Transverse colon (tissue), 4 donors: Measurements from ENCODE around the gene POLD4. TPM values are rescaled to one million over a fixed set of nuclear protein-coding genes. Genes with fewer than 3 reads are reported as not detected.

Experiments used
- DNase-seq: peaks from one replicate; pipeline ENCODE4 v3.0.0-alpha.2; 2019
- H3K27ac ChIP-seq, 4 donors: fragments of 200-600 bp; sonication (generic); 2 replicates each; pipeline ENCODE4 v1.5.1; 2016 to 2018; ENCODE audit warnings: inconsistent platforms in 4 of 4
- H3K27me3 ChIP-seq: fragments of 200-600 bp; sonication (generic); 2 replicates; pipeline ENCODE4 v1.5.1; 2017; ENCODE audit warnings: inconsistent platforms
- H3K36me3 ChIP-seq, 4 donors: fragments of 200-600 bp; sonication (generic); 2 replicates each; pipeline ENCODE4 v1.5.1; 2017 to 2019; ENCODE audit warnings: inconsistent platforms in 4 of 4
- H3K4me1 ChIP-seq, 4 donors: fragments of 200-600 bp; sonication (generic); 2 replicates each; pipeline ENCODE4 v1.5.1; 2017 to 2020; ENCODE audit warnings: inconsistent platforms in 4 of 4
- H3K4me3 ChIP-seq, 4 donors: fragments of 200-600 bp; sonication (generic); 1 replicate in 1 of 4; 2 replicates in 3 of 4; pipeline versions ENCODE4 v1.5.1 to v1.6.1; 2017 to 2019; ENCODE audit warnings: inconsistent platforms in 4 of 4
- H3K9me3 ChIP-seq, 2 donors: fragments of 200-600 bp; sonication (generic); 2 replicates each; pipeline ENCODE4 v1.5.1; 2017 to 2019; ENCODE audit warnings: inconsistent platforms in 2 of 2
- CTCF ChIP-seq, 5 experiments: fragments of 200-600 bp in 3 of 5; fragments of 450-650 bp in 2 of 5; sonication (generic) in 3 of 5; IDR thresholded peaks; 1 replicate in 2 of 5; 2 replicates in 3 of 5; pipeline ENCODE4 v1.5.1; 2016 to 2017; ENCODE audit warnings: antibody characterized with exemption in 5 of 5, inconsistent platforms in 3 of 5, mild to moderate bottlenecking in 2 of 5, moderate library complexity in 1 of 5
- EP300 ChIP-seq: sonication (generic); formaldehyde crosslinking; IDR thresholded peaks from one replicate; pipeline ENCODE4 v1.6.1; 2017; ENCODE audit warnings: antibody characterized with exemption, low read depth
- POLR2A ChIP-seq: fragments of 450-650 bp; IDR thresholded peaks from one replicate; pipeline ENCODE4 v1.6.1; 2016; ENCODE audit warnings: antibody characterized with exemption, mild to moderate bottlenecking, moderate library complexity
- POLR2AphosphoS5 ChIP-seq, 3 donors: sonication (generic); formaldehyde crosslinking; IDR thresholded peaks; one replicate each; pipeline ENCODE4 v1.6.1; 2016; ENCODE audit warnings: antibody characterized with exemption in 3 of 3
- WGBS, 2 donors: methylation state at CpG; one replicate each; pipeline ENCODE4 v1.1.5; 2018; ENCODE audit warnings: low coverage in 1 of 2; 5-methylcytosine and 5-hydroxymethylcytosine counted together
- in situ Hi-C, 4 donors: fragments of 200-750 bp; cut with MboI; loops; one replicate each; pipeline versions ENCODE4 v1.15.0 to v1.15.1; 2017; ENCODE audit warnings: low sequenced_read_pairs in 3 of 4, low pct_ligation_motif_present in 1 of 4, low pct_unique_long_range_greater_than_20kb in 1 of 4
- intact Hi-C: fragments of 100-400 bp; cut with DNase I; formaldehyde crosslinking; loops from one replicate; pipeline ENCODE4 v1.15.1; 2023; ENCODE audit warnings: low total_unique reads
- total RNA-seq, 4 donors: library from RNA; depleted of rRNA; stranded (reverse); fragments of >200 nt; gene quantifications; one replicate each; pipeline ENCODE4 v1.1.0, GENCODE V29; 2016

POLD4 gene
- total RNA-seq, 4 donors from 2014 or later = 261 to 372 (median 319) TPM

DNA sequence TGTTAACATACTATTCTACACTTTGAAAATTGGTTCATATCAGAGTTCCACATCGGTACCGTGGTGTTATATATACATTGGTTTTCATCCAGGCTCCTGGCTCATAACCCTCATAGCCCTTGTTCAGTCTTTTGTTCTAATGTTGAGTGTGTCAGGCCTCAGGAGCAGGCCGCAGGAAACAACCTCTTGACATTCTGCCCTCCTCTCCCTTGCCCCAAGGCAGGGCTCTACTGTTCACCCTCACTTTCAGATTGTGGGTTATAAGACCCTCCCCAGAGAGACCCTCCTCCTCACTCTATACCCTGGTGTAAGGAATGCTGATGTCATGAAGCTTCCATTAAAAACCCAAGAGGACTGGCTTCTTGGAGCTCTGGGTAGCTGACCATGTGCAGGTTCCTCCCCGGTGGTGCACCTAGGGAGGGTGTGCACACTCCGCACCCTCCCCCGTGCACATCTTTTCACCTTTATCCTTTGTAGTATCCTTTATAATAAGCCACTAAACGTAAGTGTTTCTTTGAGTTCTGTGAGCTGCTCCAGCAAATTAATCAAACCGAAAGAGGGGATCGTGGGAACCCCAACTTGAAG is 37.9 kb downstream of the POLD4 start:
- DNase-seq = no peak
- no peaks in the 10 kb centered on the region for H3K9me3 ChIP-seq
- no peak overlapping the region for H3K27ac ChIP-seq
- 72 to 84% methylated on average over 3 to 9 of the region's 9 CpGs for WGBS, 2 donors
- no peaks in the 10 kb centered on the region for H3K27me3 ChIP-seq
- in situ Hi-C loops = loop anchor here in 1 of 4 donors (5.0 kb wide), 1 partner anchor 48 kb away; the partner anchor contains the start of gene GRK2
- peaks cover 14 to 41% (median 32%) of the 10 kb centered on the region in 4 donors for H3K4me1 ChIP-seq
- no peak overlapping the region for H3K4me3 ChIP-seq
- TF ChIP-seq CTCF (IDR thresholded peaks at IDR 0.05) = no peak
- no peak for TF ChIP-seq EP300
- TF ChIP-seq POLR2A = no peak
- TF ChIP-seq POLR2AphosphoS5 (IDR thresholded peaks at IDR 0.05) = no peak
- intact Hi-C loops = no loop called here
- H3K36me3 ChIP-seq = no peaks in the 10 kb centered on the region

DNA sequence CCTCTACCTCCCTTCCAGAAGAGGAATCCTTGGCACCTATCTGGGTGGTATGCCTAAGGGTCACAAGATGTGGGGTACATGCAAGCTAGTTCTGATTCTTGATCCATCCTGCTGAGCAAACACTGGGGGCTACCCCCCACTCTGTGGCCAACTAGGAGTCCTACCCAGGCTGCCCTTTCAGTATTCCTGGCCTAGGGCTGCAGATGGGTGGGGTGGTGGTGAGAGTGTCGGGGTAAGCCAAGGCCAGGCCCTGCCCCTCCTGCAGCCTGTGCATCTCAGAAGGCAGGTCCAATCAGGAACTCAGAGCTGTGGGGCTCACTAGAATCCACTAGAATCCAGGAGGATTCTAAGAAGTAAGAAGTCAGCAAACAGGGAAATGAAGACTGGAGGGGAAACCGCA is 39.1 kb downstream of the POLD4 start:
- no peak for TF ChIP-seq POLR2A
- Histone ChIP-seq H3K27me3 (no peaks in the 10 kb centered on the region), H3K36me3 (peaks cover 0 to 9% (median 0%) of the 10 kb centered on the region in 4 donors), H3K4me1 (peaks cover 14 to 33% (median 27%) of the 10 kb centered on the region in 4 donors), H3K4me3 (no peak overlapping the region), H3K9me3 (no peaks in the 10 kb centered on the region), H3K27ac (no peak overlapping the region)
- WGBS, 2 donors = 79 to 88% methylated on average over 1 to 2 of the region's 2 CpGs
- intact Hi-C loops (no loop called here), in situ Hi-C loops (loop anchor here in 1 of 4 donors (5.0 kb wide), 1 partner anchor 52 kb away; no protein-coding TSS in a partner anchor)
- no peak for DNase-seq

DNA sequence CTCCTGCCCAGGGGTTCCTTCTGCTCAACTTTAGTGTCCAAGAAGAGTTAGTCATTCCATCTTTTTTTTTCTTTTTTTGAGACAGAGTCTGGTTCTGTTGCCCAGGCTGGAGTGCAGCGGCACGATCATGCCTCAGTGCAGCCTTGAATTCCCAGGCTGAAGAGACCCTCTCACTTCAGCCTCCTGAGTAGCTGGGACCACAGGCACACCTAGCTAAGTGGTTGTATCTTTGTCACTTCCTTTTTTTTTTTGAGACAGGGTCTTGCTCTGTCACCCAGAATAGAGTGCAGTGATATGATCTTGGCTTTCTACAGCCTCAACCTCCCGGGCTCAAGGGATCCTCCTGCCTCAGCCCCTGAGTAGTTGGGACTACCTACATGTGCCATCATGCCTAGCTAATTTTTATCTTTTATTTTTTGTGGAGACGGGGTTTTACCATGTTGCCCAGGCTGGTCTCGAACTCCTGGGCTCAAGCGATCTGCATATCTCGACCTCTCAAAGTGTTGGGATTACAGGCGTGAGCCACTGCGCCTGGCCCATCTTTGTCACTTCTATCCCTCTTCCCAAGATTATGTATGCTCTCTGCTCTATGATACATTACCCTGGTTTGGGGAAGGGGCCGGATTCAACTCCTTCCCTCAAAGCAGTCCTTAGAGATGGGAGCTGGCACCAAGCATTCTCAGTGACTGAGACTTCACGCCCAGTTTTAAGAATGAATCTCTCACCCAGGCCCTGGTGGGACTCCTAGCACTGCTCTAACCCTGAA is 40.0 kb downstream of the POLD4 start:
- DNase-seq = no peak
- intact Hi-C loops (no loop called here), in situ Hi-C loops (loop anchor here in 1 of 4 donors (5.0 kb wide), 1 partner anchor 51 kb away; no protein-coding TSS in a partner anchor)
- Histone ChIP-seq H3K4me1 (peaks cover 14 to 23% (median 18%) of the 10 kb centered on the region in 4 donors), H3K4me3 (no peak overlapping the region), H3K36me3 (peaks cover 0 to 9% (median 1%) of the 10 kb centered on the region in 4 donors), H3K9me3 (no peaks in the 10 kb centered on the region), H3K27me3 (no peaks in the 10 kb centered on the region), H3K27ac (peak overlapping the region; percentile 77 to 80 (median 78))
- WGBS, 2 donors = 89 to 100% methylated on average over 2 to 11 of the region's 11 CpGs
- TF ChIP-seq CTCF (IDR thresholded peaks at IDR 0.05) (no peak), POLR2A (no peak), POLR2AphosphoS5 (IDR thresholded peaks at IDR 0.05) (no peak), EP300 (no peak)

DNA sequence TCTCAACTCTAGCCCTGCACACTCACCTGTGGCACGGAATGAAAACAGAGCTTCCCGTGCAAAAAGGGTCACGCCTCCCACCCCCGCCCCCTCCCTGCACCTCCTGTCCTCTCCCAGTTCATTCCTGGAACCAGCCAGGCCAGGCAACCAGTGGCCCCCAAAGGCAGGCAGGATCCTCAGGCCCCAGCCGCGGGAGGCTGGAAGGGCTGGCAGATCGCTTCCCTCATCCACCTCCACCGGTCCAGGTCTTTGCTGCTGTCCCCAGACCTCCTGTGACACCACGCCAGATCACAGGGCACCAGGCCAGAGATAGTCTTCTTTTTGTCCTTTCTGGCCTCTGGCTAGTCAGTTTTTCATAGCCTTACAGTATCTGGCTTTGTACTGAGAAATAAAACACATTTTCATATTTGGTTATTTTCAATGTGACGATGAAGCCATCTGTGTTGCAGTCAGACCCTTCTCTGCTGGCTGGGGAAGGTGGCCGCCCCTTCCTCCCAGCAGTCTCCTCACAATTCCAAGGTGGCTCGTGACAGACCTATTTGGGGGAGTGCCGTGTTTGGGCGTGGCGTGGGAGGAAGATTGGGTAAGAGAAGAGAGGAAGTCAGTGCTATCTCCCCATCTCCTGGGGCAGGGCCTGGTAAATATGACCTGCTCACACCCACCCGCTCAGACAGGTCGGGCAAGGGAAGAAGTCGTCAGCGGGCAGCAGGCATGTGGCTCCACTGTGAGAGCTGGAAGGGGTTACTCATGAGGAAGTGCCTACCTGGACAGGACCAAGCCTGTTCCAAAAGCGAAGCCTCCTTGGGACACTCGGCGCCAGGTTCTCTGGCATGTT is 40.9 kb downstream of the POLD4 start:
- TF ChIP-seq POLR2A (peak; percentile 55), CTCF (IDR thresholded peaks at IDR 0.05) (no peak), POLR2AphosphoS5 (IDR thresholded peaks at IDR 0.05) (peak; percentile 25 to 63 (median 60)), EP300 (no peak)
- DNase-seq = peak; percentile 85
- peaks cover 0 to 9% (median 4%) of the 10 kb centered on the region in 4 donors for H3K36me3 ChIP-seq
- intact Hi-C loops = no loop called here
- peaks cover 11 to 21% (median 16%) of the 10 kb centered on the region in 4 donors for H3K4me1 ChIP-seq
- peak overlapping the region; percentile 77 to 80 (median 78) for H3K27ac ChIP-seq
- in situ Hi-C loops = loop anchor here in 1 of 4 donors (5.0 kb wide), 1 partner anchor 50 kb away; no protein-coding TSS in a partner anchor
- H3K4me3 ChIP-seq = no peak overlapping the region
- WGBS, 2 donors = 48 to 51% methylated on average over 6 to 20 of the region's 22 CpGs
- H3K27me3 ChIP-seq = no peaks in the 10 kb centered on the region
- H3K9me3 ChIP-seq = no peaks in the 10 kb centered on the region
